HG02970 (cell line): Measurements from ENCODE around the gene PVALEF.
"Not testable (repeated sequence)": the region's sequence is repeated elsewhere in the genome, so short reads cannot be mapped to it uniquely, and the experiment has no call there.

Experiments
- ATAC-seq: cut with Tn5 transposase; IDR thresholded peaks from one replicate; pipeline ENCODE4 v1.9.1; 2021; ENCODE audit warnings: mild to moderate bottlenecking, moderate library complexity, moderate number of reproducible peaks; ENCODE audit not compliant: unreplicated experiment, low FRiP score

The PVALEF gene

DNA sequence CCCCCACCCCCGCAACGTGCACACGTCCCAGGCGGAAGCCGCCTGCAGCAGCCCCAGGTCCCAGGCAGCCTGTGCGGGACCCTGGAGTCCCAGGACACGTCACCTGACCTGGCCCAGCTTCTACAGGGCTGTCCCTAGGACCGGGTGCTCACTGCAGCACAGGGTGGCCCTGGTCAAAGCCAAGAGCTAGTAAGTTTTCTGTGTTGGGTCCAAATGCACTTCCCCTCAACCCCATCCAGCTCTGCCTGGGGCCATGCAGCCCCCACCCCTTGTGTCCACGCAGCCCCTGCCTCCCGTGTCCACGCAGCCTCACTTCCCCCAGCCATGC is 22.1 kb upstream of the PVALEF start:
- ATAC-seq = no peak

DNA sequence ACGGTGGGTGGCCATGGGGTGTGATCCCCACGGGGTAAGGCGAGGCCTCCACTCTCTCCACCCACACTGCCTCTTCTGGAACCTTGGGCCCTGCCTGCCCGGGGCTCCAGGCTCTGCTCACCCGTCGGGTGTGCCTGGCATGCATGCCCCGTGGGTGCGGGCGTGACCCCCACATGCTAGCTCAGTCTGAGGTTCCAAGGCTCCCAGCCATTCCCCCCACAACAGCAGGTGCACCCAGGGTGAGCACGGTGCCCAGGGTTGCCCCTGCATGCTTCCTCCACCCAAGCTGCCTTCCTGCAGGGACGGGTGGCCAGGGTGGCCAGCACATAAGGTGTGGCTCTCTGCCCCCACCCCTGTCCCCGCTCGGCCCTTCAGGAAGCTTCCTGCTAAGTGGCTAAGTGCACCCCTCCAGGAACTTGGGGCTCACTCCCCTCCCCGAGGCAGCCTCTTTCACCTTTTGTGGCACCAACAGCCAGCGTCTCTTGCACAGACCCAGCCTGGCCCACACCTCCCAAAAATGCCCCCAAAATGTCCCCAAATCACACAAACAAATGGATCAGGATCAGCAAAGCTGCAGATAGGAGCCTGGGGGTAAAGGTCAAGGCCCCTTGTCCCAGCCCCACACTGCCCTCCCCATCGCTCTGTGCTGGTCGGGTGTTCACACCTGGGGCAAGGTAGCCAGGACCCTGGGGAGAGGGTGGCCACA is 21.4 kb upstream of the PVALEF start:
- no peak for ATAC-seq

DNA sequence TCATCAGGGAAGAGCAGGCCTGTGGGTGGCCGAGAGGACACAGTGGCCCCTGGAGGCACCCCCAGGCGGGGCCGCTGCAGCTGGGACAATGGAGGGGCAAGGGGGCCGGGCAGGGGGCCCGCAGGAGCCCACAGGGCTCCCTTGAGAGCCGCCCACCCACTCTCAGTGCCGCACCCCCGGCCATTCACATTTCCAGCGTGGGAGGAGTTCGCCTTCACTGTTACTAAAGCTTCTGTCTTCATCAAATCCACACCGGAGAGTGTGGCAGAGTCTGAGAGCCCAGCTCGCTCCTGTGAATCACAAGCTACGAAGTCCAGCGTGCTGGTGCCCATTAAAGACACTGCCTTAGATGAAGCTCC is 20.9 kb upstream of the PVALEF start:
- no peak for ATAC-seq

DNA sequence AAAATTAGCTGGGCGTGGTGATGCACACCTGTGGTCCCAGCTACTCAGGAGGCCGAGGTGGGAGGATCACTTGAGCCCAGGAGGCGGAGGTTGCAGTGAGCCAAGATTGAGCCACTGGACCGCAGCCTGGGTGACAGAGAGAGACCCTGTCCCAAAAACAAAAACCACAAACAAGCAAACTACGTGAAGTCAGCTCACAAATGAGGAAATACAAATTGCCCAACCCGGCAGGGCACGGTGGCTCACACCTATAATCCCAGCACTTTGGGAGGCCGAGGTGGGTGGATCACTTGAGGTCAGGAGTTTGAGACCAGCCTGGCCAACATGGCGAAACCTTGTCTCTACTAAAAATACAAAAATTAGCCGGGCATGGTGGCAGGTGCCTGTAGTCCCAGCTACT is 19.1 kb upstream of the PVALEF start:
- not testable (repeated sequence) for ATAC-seq

DNA sequence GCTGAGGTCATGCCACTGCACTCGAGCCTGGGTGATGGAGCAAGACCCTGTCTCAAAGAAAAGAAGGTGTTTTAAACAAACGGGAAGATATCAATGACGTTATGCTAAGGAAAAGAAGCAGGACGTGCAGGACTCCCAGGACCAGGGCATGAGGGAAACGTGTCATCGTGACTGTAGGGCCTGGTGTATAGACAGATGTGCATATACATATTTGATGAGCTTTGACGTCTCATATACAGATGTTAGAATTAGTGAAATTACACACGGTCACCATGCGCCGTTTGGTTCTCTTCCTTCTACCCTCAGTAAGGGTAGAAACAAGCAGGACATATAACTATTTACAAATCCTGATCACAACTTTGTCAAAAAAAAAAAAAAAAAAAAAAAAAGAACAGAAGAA is 17.6 kb upstream of the PVALEF start:
- ATAC-seq = no peak

DNA sequence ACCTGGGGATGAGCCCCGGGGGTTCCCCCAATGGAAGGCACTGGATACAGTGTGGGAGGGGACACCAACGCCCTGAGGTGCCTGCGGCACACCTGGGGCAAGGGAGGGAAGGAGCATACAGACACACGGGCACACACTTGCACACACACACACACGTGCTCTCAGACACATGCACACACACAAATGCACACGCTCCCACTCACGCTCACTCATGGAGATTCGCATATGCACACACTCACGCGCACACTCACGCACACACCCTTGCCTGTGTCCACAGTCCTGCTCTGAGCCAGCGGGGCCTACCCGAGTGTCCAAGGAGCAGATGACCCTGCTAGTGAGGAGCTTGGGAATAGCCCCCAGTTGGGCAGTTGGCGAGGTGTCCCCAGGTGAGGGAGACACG is 16.7 kb upstream of the PVALEF start:
- no peak for ATAC-seq

DNA sequence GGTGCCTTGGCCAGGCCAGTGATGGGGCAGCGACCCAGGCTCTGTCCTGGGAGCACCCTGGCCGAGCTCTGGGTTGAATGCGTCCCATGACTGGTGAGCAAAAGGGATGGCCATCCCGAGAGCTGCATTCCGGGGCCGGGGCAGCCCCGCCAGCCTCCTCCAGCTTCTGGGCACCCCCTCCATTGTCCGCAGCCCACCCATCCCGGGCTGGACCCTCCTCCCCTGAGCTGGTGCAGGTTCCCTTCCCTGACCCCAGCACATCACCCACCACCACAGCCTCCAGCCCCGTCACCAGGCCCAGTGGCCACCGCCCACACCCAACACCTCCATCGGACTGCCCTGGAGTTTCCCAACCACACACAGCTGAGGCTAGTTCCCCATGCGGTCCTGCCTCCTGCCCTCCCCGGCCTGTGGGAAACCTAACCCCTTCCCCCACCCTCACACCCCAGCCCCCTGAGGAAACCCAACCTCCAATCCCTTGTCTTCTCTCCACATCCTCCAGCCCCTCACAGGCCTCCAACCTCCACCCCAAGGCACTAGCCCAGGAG is 16.2 kb upstream of the PVALEF start:
- ATAC-seq = no peak

DNA sequence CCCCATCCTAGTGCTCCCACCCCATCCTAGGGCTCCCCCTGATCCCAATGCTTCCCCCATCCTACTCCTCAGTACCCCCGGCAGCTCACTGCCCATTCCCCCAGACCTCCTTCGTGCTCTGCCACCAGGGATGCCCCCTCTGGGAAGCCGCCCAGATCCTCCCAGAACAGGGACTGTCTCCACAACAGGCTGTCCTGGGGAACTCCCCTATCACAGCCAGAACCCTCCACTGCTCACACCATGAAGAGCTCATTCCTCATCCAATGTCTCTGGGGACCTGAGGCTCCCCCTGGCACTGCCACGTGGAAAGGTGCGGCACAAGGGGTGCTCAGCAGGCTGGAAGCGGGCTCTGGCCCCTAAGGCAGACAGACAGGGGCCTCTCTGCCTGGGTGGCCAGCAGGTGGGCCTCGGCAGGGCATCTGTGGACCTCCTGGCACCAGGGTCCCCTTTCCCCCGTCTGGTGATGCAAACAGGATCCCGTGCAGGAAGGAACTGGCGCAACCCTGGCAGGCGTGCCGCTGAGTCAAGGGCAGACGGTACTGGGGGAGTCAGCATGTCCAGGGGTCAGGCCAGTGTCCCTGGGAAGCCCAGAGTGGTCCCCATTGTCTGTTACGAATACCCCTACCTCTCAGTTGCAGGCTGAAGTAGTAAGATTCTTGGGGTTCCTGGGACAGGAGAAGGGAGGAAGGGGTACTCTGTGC is 14.8 kb upstream of the PVALEF start:
- no peak for ATAC-seq

DNA sequence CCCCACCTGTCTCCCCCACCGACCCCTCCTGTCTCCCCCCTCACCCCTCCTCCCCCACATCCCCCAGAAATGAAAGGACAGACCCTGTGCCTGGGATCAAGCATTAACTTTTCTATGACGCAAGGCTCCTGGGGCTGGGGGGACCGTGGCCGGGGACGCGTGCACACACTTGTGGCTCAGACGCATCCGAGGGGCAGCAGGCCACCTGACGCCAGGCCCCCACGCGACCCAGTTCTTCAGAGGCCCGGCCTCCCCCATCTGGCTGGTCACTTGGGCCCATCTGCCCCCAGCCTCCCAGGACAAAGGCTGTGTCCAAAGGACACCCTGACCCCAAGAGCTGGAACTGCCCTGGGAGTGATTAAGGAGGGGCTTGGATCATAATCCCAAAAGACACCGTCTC is 14.0 kb upstream of the PVALEF start:
- ATAC-seq = no peak

DNA sequence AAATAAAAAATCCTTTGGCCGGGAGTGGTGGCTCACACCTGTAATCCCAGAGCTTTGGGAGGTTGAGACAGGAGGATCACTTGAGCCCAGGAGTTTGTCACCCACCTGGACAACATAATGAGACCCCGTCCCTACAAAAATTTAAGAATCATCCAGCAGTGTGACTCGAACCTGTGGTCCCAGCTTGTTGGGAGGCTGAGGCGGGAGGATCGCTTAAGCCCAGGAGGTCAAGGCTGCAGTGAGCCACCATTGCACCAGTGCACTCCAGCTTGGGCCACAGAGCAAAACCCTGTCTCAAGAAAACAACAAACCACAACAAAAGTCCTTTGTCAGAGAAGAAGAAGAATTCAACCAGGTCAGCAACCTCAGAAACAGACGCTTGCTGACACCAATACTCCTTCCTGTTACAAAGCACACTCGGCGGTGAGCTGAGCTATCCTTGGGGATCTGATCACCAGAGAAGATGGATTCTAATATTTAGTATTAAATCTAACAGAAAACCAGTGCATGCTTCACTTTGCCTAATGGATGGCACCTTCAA is 12.9 kb upstream of the PVALEF start:
- ATAC-seq = no peak

DNA sequence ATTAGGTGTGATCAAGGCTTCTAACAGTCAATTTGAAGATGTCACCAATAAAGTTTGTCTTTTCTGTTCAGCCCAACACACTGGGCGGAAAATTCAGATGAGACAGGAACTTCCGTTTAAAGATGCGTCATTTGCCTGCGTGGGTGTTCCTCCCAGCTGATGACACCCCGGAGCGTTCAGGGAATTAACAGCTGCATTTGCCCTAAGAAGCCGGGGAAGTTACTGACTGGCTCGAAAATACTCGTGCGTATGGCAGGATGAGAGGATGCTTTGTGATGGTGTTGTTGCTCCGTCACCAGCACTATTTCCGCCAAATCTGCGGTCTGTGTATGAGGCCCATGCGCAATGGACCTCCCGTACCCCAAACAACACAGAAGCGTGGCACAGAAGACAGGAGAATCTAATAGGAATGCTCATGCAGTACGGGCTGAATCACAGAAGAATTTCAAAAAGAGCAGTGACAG is 11.9 kb upstream of the PVALEF start:
- ATAC-seq = no peak

DNA sequence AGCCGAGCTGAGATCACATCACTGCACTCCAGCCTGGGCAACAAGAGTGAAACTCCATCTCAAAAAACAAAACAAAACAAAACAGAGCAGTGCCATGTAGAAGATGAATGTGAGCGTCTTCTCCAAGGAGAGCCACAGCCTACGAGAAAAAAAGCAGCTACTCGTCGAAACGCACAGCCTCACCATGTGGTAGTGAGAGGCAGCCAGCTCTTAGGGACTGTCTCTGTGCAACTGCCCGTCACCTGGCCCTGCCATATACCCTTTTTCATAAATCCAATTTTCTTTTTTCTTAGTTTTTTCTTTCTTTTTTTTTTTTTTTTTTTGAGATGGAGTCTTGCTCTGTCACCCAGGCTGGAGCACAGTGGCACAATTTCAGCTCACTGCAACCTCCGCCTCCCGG is 11.3 kb upstream of the PVALEF start:
- not testable (repeated sequence) for ATAC-seq

DNA sequence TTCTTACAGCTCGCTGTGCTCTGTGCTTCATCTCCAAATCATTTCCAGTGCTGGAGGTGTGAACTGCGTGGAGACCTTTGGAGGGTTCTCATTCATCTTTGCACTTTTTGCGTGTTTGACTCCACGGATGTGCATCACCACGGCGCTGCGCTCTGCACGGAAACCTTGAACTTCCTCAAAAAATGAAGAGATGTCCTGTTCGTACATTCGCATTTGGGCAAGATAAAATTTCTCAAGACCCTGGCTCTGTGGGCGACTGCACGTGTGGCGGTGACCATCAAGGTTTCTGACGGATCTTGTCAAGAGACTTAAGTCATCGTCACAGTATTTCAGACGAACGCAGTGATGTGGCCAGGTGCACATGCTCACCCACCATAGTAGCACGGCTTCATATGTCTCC is 10.3 kb upstream of the PVALEF start:
- no peak for ATAC-seq

DNA sequence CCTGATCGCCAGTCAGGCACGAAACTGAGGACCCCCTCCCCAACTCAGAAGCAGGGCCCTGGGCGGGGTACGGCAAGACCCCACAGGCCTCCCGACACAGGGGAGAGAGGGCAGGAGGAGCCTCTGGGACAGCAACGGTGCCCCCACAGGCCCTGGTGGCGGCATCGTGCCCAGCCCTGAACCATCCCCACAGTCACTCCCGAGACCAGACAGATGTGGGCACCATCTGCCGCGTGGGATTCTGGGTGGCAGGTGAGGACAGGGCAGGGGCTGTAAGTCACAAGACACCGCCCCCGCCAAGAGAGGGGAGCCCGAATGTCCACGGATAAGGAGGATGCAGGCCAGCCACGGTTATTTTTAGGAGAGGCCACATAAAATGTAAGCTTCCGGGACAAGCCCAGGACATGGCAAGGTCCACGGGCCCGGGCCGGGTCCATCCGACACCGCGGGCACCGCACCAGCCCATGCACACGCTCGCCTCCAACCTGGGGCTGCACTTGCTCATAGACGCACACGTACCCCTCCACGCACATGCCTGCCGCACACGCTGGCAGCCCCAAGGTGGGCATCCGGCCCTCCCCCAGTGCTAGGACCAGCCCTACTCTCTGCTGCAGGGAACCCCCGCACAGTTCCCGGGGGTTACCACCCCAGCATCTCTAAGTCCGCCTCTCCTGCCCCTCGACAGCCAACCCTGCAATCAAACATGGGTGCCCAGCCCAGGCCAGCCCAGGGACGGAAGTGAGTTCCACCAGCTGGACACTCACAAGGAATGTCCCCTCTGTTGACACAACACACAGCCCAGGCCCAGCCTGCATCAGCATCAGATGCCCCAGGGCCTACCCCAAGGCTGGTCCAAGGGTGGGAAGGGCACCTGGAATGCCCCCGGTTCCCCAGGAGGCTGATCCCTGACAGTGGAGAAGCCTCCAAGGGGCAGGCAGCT is 8.2 kb upstream of the PVALEF start:
- no peak for ATAC-seq

DNA sequence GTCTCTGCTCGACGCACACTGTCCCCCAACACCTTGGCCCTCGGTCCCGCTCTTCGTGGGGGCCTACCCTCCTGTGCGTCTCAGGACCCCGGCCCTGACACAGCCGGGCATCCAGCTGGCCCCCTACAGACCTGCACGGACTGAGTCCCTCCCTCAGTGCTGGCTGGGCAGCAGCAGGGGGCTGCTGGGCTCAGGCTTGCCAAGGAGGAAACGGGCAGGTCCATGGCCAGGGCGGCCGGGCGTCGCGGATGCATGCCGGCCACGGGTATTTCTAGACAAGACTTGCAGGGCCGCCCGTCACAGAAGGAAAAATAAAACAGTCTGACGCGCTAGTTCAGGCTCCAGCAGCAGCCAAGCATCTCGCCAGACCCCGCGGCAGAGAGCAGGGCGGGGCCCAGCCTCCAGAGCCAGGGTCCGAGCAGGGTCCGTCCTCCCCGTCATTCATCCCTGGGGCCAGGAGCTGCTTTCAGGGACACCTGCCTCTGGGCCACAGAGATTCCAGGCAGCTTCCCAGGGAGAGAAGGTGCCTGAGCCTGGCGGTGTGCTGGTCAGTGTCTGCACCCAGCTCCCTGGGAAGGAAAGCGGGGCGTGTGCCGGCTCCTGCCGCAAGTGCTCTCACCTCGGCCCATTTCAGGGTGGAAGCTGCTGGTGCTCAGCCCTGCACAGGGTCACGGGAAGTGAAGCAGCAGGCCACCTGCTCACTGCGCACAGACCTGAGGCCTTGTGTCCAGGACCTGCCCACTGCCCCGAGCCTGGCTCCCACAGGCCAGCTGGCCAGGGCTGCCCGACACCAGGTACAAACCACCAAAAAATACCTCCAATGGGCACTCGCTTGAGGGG is 7.2 kb upstream of the PVALEF start:
- ATAC-seq = no peak

DNA sequence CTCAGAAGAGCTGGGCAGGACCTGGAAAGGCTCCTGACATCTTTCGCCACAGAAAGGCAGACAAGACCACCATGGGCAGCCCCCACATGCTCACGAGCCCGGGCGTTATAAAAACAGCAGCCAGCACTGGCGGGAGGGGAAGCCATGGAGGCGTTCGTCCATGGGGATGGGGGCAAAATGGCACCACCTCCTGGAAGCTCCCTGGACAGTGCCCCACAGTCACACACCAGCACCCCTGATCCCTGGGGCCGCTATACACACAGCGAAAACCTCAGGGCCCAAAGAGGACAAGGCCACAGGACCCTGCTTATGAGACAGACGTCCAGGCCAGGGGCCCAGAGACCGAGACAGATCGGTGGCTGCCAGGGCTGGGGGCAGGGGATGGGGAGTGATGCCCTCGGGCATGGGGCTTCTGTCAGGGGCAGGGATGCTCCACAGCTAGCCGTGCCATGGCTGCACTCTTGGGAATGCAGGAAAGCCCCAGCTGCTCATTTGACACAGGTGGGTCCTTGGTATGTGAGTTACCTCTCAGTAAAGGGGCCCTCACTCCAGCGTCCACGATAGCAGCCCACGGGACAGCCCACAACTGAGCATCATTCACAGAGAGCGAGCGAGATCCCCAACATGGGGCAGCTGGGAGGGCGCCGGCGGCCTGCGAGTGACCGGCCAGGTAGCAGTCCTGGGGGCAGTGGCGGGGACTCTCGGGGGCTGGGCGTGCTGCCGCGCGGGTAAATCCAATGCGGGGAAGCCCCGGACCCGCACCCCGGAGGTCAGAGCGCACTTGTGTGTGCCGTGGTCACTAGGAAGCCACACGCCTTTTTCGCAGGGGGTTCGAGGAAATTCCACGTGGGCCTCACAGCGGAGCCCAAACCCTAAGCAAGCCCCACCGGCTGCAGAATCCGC is 6.4 kb upstream of the PVALEF start:
- ATAC-seq = no peak

DNA sequence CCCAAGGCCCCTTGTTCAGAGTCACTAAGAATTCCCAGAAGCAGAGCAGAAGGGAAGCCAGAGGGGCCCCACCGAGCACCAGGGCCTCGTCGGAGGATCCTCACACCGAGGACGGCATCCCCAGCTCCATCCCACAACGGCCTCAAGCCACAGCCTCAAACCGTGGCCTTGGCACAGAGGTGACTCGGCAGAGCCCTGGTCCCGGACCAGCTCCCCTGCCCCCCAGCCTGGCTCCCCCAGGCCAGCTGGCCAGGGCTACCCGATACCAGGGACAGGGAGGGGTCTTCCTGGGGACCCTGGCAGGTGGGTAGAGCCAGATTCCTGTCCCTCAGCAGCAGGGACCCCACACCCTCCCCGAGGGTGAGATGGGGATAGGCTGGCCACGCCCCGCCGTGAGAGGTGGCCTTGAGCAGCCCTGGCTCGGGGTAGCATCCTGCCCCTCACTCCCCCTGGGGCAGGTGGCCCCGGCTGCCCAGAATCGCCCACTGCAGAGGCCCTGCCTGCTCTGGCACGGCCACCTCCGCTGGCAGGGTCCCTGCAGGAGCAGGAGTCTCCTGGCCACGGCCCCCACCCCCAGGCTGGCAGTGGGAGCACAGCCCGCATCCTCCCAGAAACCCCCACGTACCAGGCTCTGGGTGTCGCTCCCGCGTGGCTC is 5.6 kb upstream of the PVALEF start:
- no peak for ATAC-seq

DNA sequence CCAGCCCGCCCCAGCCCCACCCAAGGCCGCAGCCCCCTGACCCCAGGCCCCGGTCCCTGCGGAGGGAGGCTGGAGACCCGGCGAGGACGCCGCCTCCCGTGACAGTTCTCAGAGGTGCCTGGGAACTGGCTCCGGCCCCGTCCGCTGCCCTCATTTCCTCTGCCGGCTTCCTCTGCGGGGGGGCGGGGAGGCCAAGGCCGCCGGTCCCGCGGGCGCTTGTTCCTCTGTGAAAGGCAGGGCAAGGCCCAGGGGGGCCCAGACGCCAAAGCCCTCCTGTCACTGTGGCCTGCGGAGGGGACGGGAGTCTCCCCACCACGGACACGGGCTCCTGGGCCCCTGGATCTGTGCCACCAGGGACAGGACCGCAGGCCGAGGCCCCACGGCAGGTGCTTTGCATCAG is 5.0 kb upstream of the PVALEF start:
- no peak for ATAC-seq
